Dermis blood vessel endothelial cell (primary cell): Measurements from ENCODE around the gene NIN. TPM values are rescaled to one million over a fixed set of nuclear protein-coding genes. Genes with fewer than 3 reads are reported as not detected.
A peak's percentile ranks its signal among the peaks of the same experiment; 100 is the strongest.

Experiments
- DNase-seq: peaks from one replicate; pipeline ENCODE4 v3.0.0; 2010
- total RNA-seq: library from RNA; depleted of rRNA; stranded (reverse); fragments of >200 nt; gene quantifications from 2 replicates; pipeline ENCODE4 v1.2.3, GENCODE V29; 2014

The NIN gene
- total RNA-seq, 1 donor from 2014 or later, result 45.6 TPM

- DNase-seq, result no peak
Measured at GRCh38 chr14:50759800-50760543, 71.0 kb downstream of the NIN start.

DNA sequence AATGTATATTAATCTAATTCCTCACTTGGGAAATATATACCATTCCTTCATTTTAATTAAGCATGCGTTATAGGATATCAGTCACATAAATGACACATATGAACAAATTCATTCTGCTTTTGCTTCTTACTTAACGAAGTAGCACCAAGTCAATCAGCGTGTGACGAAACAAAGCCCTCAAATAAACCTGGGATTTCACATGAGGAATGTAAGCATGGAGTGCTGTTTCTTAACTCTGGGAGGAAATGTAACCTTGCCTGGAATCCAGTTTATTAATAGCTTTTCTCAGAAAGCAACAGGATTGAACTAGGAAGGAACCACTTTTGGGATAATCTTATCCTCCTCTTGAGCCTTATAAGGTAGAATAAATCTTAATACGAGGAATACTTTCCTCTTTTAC is 72.0 kb downstream of the NIN start:
- DNase-seq, result no peak

GRCh38 chr14:50758305-50758704 is 72.7 kb downstream of the NIN start:
- DNase-seq, result no peak

- DNase-seq, result no peak
Measured at GRCh38 chr14:50757702-50758101, 73.3 kb downstream of the NIN start.

DNA sequence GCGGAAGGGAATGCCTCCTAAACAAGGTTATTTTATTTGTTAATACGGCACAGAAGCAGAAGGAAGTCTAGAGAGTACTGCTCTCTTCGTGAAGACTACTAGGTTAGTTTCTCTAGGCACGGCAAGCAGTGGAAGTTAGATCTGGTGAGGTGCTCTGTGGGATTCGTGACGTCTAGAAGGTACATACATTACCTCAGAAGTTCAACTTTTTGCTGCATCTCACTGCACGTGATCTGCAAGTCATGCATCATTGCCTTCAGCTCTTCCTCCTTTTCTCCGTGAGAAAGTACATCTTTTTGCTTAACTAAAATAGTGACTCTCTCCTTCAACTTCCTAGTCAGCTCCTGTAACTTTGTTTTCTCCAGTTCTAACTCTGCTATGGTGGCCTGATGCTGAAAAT is 74.7 kb downstream of the NIN start:
- no peak for DNase-seq

- no peak for DNase-seq
Measured at GRCh38 chr14:50750323-50750722, 80.6 kb downstream of the NIN start.

- DNase-seq, result no peak
Measured at GRCh38 chr14:50745401-50746058, 85.4 kb downstream of the NIN start.

DNA sequence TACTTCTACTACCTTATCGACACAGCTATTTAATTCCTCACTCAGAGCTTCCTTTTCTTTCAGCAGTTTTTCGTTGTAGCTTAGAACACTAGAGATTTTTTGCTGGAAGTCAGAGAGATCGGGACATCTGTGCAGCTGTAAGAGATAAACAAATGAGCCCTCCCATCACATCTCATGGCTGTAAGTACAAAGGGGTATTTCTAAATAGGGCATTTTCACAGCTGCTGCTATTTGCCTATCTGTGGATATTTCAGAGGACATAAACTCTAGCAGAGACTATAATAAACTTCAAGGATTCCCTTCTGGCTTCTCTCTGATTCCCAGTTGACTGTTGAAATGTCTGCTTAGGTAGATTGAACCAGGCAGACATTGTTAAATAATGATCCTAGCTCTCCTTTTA is 86.7 kb downstream of the NIN start:
- DNase-seq, result no peak

GRCh38 chr14:50741567-50741966 is 89.4 kb downstream of the NIN start:
- peak; percentile 69 for DNase-seq

GRCh38 chr14:50740856-50741255 is 90.1 kb downstream of the NIN start:
- peak; percentile 56 for DNase-seq

DNA sequence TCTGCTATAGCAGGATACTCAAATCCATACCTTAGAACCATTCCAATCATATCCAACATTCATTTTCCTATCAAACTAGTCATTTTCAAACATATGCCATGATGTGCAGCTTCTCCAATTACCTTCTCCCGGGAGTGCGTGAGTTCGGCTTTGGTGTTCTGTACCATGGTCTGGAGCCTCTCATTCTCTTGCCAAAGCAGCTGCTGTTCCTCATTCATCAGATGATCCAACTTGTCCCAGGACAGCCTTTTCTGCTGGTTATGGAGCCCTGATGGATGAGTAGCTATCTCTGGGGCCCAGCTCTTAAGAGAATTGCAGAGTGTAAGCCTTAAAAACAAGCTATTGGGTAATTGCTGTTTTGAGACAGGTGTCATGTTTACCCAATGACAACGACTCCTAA is 91.8 kb downstream of the NIN start:
- DNase-seq, result no peak

DNA sequence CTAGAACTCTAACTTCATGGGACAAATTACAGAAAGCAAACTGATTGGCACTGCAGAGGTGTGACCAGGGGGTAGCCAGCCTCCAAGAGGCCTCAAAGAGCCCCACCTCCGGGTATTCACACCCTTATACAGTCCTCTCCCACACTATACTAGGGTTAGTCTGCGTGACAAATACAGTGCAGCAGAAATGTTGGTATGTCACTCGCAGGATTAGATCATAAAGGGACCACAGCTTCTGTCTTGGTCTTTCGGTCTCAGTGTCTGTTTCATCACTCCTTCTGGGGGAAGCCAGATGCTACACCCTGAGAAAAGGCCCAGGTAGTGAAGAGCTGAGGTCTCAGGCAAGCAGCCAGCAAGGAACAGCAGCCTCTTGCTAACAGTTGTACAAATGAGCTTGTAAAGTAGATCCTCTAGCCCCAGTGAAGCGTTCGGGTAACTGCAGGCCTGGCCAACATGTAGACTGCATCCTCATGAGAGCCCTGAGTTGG is 94.0 kb downstream of the NIN start:
- no peak for DNase-seq

DNA sequence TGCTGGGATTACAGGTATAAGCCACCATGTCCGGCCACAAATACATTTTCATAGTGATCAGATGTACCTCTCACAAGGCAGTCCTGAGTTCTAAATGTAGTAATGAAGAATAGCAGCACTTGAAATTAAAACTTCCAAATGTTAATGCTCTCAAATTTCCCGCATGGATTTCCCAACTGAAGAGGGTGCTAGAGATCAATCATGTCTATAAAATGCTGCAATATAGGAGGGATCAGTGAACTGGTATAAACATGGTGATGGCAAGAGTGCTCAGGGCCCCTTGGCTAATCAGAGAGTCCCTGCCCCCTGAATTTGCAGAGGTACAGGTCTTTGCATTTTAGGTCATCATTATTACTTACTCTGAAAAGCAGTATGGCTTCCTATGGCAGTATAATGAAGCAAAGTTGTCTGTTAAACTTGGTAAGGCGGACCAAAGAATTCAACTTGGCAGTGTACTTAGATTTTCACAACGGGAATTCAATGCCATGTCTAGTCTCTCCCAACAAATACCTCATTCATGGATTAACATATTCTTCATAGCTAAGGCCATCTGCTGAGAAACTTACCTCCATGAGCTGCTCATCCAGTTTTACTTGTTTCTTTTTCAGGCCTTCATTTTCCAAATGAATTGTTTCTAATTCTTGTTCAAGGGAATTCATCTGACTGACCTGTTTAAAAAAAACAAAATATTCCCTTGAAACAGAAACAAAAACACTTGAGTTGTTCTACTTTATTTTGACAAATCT is 95.8 kb downstream of the NIN start:
- no peak for DNase-seq

DNA sequence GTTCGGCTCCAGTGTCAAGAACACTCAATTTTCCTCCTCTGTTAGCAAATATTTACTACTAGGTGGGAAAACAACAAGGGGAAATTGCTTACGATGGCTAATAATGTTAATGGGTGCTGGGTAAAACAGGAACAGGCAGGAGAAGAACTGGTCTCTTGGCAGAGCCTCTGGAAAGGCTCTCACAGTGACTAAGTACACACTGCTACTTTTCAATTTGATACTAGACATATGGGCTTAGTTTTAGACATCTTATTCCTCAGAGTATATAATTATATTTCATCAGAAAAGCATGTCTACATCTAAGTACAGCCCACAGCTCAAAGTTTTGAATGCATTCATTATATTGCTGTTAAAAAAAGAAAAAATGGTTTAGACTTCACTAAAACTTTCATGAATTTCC is 97.5 kb downstream of the NIN start:
- DNase-seq, result no peak

DNA sequence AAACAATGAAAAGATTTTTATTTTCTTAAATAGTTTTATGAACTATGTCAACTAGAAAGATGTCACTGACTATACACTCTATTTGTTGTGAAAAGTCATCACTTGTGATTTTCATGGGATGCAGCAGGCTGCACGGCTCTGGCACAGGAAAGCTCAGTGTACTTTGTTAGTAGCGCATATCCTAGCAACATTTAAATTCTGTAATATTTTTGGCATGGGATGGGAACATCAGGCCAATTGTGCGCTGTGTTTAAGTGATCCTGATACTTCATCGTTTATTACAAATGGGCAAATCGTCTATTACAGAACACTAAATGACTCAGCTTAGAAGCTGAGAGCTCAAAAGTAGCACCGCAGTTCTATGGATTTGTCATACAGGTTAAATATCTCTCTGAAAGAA is 102.1 kb downstream of the NIN start:
- DNase-seq, result no peak

DNA sequence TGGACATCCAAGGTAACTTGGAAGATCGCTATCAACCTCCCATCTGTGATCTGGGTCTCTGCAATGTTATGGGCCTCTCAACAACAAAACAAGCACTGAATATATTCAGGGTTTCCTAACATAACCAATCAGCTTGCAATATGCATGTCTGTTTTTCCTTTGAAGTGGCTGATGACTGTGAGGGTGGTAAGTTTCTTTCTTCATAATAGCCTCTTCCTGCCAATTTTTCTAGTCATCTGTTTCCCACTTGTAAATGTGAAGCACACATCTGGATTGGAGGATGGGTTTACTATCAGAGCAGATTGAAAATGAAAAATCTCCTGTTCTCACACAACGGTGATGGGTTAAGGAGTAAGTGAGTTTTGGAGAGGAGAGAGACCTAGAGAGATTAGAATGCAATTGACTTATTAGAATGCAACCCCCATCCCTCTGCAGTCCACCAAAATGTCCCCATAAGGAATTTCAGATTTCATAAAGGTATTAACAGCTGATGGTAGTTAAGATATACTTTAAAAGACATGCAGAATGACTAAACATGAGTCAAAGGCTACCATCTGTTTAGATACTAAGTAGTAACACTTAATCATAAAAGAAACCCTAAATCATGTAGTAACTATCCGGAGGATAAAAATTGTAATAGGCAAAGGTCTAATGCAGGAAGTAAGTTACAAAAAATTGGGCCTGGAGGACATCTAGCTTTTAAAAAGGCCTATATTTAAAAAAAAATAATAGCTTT is 104.4 kb downstream of the NIN start:
- peak; percentile 18 for DNase-seq

- no peak for DNase-seq
Measured at GRCh38 chr14:50725761-50726160, 105.2 kb downstream of the NIN start.

DNA sequence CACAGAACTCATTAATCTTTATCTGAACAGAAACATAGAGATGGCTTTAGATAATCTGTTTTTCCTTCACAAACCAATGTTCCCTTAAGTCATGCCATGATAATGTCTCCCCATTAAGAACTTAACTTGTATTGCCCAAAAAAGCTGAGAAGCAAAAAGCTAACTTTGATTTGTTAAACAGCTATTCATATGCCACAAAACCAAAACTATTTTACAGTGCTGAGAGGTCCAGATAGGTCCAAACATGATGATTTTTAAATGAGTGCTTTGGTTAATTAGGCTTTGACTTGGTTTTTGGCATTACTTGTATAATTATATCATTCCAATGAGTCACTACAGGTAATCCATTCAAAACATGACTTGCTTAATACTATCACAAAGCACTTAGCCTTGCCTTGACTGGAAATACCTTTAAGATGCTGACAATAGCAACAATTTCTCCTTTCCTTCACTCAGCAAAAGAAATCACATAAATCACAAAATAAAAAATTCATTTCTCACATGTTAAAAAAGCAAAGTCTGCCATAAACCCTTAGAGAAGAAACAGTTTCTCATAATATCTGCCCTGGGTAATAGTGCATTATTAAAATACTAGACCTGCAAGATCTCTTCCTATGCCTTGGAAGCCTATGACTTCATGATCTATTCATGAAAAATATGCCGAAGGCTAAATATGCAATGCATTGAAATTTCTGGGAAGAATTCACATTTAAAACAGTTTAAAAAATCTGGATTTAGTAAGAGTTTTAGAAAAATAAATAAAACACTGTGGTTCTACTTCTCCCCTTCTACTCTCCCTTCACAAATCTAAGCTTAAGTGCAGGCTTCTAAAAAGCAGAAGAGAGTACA is 110.8 kb downstream of the NIN start:
- no peak for DNase-seq

GRCh38 chr14:50718949-50719348 is 112.0 kb downstream of the NIN start:
- DNase-seq, result no peak

DNA sequence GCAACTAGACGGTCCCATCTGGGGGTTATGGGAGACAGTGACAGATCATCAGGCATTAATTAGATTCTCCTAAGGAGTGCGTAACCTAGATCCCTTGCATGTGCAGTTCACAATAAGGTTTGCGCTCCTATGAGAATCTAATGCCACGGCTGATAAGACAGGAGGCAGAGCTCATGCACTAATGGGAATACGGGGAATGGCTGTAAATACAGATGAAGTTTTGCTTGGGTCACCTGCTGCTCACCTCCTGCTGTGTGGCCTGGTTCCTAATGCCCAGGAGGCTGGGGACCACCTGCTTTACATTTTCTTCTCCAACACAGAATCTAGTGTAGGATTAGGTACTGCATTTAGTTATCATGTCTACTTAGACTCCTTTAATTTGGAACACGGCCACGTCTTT is 113.2 kb downstream of the NIN start:
- DNase-seq, result no peak

DNA sequence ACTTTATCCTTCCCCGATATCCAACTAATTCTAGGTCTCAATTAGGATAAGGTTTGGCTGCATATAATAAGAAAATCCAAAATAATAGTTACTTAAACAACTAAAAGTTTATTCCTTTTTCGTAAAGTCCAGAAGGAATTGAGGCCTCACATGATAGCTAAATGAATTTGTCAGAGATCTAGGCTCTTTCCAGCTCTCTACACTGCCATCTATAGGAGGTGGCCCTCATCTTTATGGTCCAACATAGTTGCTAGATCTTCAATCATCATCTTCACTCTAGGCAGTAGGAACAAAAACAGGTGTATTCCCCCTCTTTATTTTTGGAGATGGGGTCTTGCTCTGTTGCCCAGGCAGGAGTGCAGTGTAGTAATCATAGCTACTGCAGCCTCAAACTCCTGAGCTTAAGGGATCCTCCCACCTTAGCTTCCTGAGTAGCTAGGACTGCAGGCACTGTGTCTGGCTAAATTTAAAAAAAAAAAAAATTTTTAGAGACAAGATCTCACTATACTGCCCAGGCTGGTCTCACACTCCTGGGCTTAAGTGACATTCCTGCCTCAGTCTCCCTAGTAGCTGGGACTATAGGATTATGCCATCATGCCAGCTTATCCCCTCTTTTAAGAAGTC is 116.4 kb downstream of the NIN start:
- DNase-seq, result peak; percentile 75

DNA sequence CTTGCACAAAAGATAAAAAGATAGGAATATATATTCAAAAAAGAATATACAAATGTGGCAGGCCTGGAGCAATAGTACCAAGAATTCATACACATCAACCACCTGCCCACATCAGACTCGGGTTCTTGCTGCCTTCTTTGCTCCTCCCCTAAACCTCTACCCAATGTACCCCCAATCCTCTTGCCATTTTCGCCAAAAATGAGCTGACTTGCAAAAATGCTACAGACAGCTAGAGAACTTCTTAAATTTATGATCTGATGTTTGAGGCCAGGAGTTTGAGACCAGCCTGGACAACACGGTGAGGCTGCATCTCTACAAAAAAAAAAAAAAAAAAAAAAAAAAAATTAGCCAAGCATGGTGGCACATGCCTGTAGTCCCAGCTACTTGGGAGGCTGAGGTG is 119.9 kb downstream of the NIN start:
- no peak for DNase-seq
